GM23338 (cell line): ENCODE results near the gene LMAN1L. TPM values are rescaled to one million over a fixed set of nuclear protein-coding genes. Genes with fewer than 3 reads are reported as not detected.

ENCODE experiments used
- ATAC-seq: fragments of 200-7000 bp; cut with Tn5 transposase; 3 replicates; pipeline ENCODE4 v1.9.1; 2020
- DNase-seq: peaks from one replicate; pipeline ENCODE4 v3.0.0-alpha.2; 2015; ENCODE audit warnings: low spot score
- H2AFZ ChIP-seq: fragments of 200-600 bp; sonication (generic); 2 replicates; pipeline ENCODE4 v1.8.0; 2016; ENCODE audit warnings: antibody characterized with exemption, mild to moderate bottlenecking, moderate library complexity
- H3F3A ChIP-seq: fragments of 200-600 bp; sonication (generic); replicated peaks from 2 replicates; pipeline ENCODE4 v1.8.0; 2017; ENCODE audit warnings: antibody characterized with exemption, mixed run types, low read depth
- H3K27ac ChIP-seq: fragments of 200-600 bp; sonication (generic); 2 replicates; pipeline ENCODE4 v1.6.1; 2016; ENCODE audit warnings: low read depth
- H3K27me3 ChIP-seq: fragments of 200-600 bp; sonication (generic); 2 replicates; pipeline ENCODE4 v1.8.0; 2016; ENCODE audit warnings: mild to moderate bottlenecking, mixed run types, moderate library complexity; ENCODE audit not compliant: insufficient read depth
- H3K36me3 ChIP-seq: fragments of 200-600 bp; sonication (generic); 2 replicates; pipeline ENCODE4 v1.8.0; 2016; ENCODE audit warnings: mild to moderate bottlenecking; ENCODE audit not compliant: insufficient read depth
- H3K4me1 ChIP-seq: fragments of 200-600 bp; sonication (generic); 2 replicates; pipeline ENCODE4 v1.8.0; 2016; ENCODE audit warnings: mild to moderate bottlenecking, moderate library complexity; ENCODE audit not compliant: insufficient read depth
- H3K4me2 ChIP-seq: fragments of 200-600 bp; sonication (generic); 2 replicates; pipeline ENCODE4 v1.7.1; 2017; ENCODE audit warnings: mixed run types
- H3K4me3 ChIP-seq: fragments of 200-600 bp; sonication (generic); 2 replicates; pipeline ENCODE4 v1.6.1; 2016; ENCODE audit warnings: mixed run types
- H3K79me2 ChIP-seq: fragments of 200-600 bp; sonication (generic); replicated peaks from 2 replicates; pipeline ENCODE4 v1.8.0; 2017; ENCODE audit warnings: mild to moderate bottlenecking; ENCODE audit not compliant: insufficient read depth
- H3K9me2 ChIP-seq: fragments of 200-600 bp; sonication (generic); 2 replicates; pipeline ENCODE4 v1.8.0; 2017; ENCODE audit not compliant: insufficient read depth
- H4K20me1 ChIP-seq: fragments of 200-600 bp; sonication (generic); replicated peaks from 2 replicates; pipeline ENCODE4 v1.8.0; 2017; ENCODE audit warnings: mild to moderate bottlenecking; ENCODE audit not compliant: insufficient read depth
- H3K27ac Mint-ChIP-seq: 2 replicates; pipeline ENCODE4 v1.8.0; 2020; ENCODE audit warnings: inconsistent platforms, mild to moderate bottlenecking, moderate library complexity, mixed read lengths
- H3K27me3 Mint-ChIP-seq: 3 replicates; pipeline ENCODE4 v1.8.0; 2022; ENCODE audit warnings: low read depth, mild to moderate bottlenecking, moderate library complexity, mixed read lengths, inconsistent platforms; ENCODE audit not compliant: insufficient read depth, poor library complexity
- H3K36me3 Mint-ChIP-seq: 3 replicates; pipeline ENCODE4 v1.8.0; 2021; ENCODE audit warnings: low read depth, mild to moderate bottlenecking, inconsistent platforms, moderate library complexity, mixed read lengths
- H3K4me1 Mint-ChIP-seq: 3 replicates; pipeline ENCODE4 v1.8.0; 2020; ENCODE audit warnings: mild to moderate bottlenecking, inconsistent platforms, mixed read lengths
- H3K4me3 Mint-ChIP-seq: 3 replicates; pipeline ENCODE4 v1.8.0; 2021; ENCODE audit warnings: moderate library complexity, mild to moderate bottlenecking, inconsistent platforms, mixed read lengths
- H3K9me3 Mint-ChIP-seq: 3 replicates; pipeline ENCODE4 v1.8.0; 2020; ENCODE audit warnings: moderate library complexity, mild to moderate bottlenecking, inconsistent platforms, mixed read lengths
- EZH2 ChIP-seq: fragments of 200-600 bp; sonication (generic); IDR thresholded peaks from one replicate; pipeline ENCODE4 v1.8.0; 2017; ENCODE audit warnings: antibody characterized with exemption, mild to moderate bottlenecking, low read depth; ENCODE audit not compliant: unreplicated experiment
- JUNB ChIP-seq: IDR thresholded peaks from one replicate; pipeline ENCODE4 v1.6.1; 2016; ENCODE audit warnings: antibody characterized with exemption; ENCODE audit not compliant: unreplicated experiment
- POLR2AphosphoS5 ChIP-seq: IDR thresholded peaks from 2 replicates; pipeline ENCODE4 v1.6.1; 2016; ENCODE audit warnings: antibody characterized with exemption, low read depth
- STAT1 ChIP-seq: IDR thresholded peaks from one replicate; pipeline ENCODE4 v1.6.1; 2016; ENCODE audit warnings: antibody characterized with exemption; ENCODE audit not compliant: unreplicated experiment
- polyA plus RNA-seq: library from polyadenylated mRNA; unstranded; fragments of >200 nt; fragmentation: Nextera tagmentation; extraction: Ambion mirVana; gene quantifications from 2 replicates; pipeline ENCODE4 v1.2.1, GENCODE V29; 2016
- total RNA-seq: library from RNA; depleted of rRNA; stranded (reverse); fragments of >200 nt; shearing (Covaris generic); gene quantifications from 2 replicates; pipeline ENCODE4 v1.2.3, GENCODE V29; 2014
- TF ChIP-seq, protein P1 (sequence below): fragments of 250-450 bp; sonication (Bioruptor Pico); IDR thresholded peaks from 2 replicates; pipeline ENCODE4 v1.5.0; 2020; ENCODE audit warnings: mild to moderate bottlenecking, moderate library complexity
- TF ChIP-seq, protein P2 (sequence below), 2 experiments: fragments of 200-600 bp in 1 of 2; sonication (generic) in 1 of 2; conservative IDR thresholded peaks; 2 replicates each; pipeline versions ENCODE4 v1.5.1 to v1.6.1; 2016 to 2017; ENCODE audit warnings: antibody characterized with exemption in 2 of 2, low read depth in 2 of 2, mild to moderate bottlenecking in 2 of 2, moderate library complexity in 1 of 2
- TF ChIP-seq, protein P3 (sequence below): IDR thresholded peaks from 2 replicates; pipeline ENCODE4 v1.6.1; 2016; ENCODE audit warnings: antibody characterized with exemption
- TF ChIP-seq, protein P4 (sequence below): IDR thresholded peaks from one replicate; pipeline ENCODE4 v1.6.1; 2018; ENCODE audit warnings: antibody characterized with exemption; ENCODE audit not compliant: unreplicated experiment

The LMAN1L gene
- total and polyA plus RNA-seq, 2 experiments from 2014 or later: not detected

DNA sequence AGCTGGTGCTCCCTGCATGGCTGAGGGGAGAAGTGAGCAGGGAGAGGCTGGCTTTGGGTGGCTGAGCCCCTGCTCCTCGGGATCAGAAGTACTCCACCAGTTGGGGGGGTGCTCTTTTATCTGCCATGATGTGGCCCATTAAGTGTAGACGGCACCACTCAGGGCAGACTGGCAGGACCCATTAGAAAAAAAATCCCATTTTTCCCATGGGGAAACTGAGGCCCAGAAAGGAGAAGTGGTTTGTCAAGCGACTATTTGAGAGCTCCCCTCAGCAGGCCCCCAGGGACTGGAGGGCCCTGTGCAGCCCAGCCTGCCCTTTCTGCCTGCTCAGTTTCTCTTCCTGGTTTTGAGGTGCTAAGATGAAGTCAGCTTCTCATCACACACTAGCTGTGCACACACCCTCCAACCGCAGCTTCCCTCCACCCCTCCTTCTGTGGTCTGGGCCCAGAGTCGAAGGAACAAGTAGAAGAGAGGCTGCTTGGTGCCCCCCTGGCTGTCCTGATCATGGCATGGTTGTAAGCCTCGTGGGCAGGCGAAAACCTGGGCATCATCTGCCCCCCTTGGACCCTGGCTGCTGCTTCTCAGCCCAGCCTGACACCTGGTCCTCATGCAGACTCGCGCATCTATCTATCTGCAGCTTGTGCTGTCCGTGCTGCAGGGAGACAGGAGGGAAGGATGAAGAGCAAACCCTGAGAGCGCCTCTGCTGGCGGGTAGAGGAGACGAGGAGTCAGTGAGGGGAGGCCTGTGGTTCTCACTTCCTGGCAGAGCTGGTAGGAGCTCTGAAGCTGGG is 25.2 kb upstream of the LMAN1L start:
- peaks cover 24% of the 10 kb centered on the region for H3K27me3 Mint-ChIP-seq
- peaks cover 50% of the 10 kb centered on the region for H4K20me1 ChIP-seq
- H3K36me3 Mint-ChIP-seq: no peaks in the 10 kb centered on the region
- no peak overlapping the region; the same call in 2 of the 3 replicates for H3K4me3 Mint-ChIP-seq
- ATAC-seq (peak; percentile 86), DNase-seq (peak; percentile 90)
- H3K9me2 ChIP-seq: no peaks in the 10 kb centered on the region
- TF ChIP-seq EZH2 (no peak), STAT1 (no peak), JUNB (no peak), POLR2AphosphoS5 (no peak)
- TF ChIP-seq, protein P1, sequence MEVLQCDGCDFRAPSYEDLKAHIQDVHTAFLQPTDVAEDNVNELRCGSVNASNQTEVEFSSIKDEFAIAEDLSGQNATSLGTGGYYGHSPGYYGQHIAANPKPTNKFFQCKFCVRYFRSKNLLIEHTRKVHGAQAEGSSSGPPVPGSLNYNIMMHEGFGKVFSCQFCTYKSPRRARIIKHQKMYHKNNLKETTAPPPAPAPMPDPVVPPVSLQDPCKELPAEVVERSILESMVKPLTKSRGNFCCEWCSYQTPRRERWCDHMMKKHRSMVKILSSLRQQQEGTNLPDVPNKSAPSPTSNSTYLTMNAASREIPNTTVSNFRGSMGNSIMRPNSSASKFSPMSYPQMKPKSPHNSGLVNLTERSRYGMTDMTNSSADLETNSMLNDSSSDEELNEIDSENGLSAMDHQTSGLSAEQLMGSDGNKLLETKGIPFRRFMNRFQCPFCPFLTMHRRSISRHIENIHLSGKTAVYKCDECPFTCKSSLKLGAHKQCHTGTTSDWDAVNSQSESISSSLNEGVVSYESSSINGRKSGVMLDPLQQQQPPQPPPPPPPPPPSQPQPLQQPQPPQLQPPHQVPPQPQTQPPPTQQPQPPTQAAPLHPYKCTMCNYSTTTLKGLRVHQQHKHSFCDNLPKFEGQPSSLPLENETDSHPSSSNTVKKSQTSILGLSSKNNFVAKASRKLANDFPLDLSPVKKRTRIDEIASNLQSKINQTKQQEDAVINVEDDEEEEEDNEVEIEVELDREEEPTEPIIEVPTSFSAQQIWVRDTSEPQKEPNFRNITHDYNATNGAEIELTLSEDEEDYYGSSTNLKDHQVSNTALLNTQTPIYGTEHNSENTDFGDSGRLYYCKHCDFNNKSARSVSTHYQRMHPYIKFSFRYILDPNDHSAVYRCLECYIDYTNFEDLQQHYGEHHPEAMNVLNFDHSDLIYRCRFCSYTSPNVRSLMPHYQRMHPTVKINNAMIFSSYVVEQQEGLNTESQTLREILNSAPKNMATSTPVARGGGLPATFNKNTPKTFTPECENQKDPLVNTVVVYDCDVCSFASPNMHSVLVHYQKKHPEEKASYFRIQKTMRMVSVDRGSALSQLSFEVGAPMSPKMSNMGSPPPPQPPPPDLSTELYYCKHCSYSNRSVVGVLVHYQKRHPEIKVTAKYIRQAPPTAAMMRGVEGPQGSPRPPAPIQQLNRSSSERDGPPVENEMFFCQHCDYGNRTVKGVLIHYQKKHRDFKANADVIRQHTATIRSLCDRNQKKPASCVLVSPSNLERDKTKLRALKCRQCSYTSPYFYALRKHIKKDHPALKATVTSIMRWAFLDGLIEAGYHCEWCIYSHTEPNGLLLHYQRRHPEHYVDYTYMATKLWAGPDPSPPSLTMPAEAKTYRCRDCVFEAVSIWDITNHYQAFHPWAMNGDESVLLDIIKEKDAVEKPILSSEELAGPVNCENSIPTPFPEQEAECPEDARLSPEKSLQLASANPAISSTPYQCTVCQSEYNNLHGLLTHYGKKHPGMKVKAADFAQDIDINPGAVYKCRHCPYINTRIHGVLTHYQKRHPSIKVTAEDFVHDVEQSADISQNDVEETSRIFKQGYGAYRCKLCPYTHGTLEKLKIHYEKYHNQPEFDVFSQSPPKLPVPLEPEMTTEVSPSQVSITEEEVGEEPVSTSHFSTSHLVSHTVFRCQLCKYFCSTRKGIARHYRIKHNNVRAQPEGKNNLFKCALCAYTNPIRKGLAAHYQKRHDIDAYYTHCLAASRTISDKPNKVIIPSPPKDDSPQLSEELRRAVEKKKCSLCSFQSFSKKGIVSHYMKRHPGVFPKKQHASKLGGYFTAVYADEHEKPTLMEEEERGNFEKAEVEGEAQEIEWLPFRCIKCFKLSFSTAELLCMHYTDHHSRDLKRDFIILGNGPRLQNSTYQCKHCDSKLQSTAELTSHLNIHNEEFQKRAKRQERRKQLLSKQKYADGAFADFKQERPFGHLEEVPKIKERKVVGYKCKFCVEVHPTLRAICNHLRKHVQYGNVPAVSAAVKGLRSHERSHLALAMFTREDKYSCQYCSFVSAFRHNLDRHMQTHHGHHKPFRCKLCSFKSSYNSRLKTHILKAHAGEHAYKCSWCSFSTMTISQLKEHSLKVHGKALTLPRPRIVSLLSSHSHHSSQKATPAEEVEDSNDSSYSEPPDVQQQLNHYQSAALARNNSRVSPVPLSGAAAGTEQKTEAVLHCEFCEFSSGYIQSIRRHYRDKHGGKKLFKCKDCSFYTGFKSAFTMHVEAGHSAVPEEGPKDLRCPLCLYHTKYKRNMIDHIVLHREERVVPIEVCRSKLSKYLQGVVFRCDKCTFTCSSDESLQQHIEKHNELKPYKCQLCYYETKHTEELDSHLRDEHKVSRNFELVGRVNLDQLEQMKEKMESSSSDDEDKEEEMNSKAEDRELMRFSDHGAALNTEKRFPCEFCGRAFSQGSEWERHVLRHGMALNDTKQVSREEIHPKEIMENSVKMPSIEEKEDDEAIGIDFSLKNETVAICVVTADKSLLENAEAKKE (CRISPR knock-in tag): no peak
- TF ChIP-seq, protein P2, sequence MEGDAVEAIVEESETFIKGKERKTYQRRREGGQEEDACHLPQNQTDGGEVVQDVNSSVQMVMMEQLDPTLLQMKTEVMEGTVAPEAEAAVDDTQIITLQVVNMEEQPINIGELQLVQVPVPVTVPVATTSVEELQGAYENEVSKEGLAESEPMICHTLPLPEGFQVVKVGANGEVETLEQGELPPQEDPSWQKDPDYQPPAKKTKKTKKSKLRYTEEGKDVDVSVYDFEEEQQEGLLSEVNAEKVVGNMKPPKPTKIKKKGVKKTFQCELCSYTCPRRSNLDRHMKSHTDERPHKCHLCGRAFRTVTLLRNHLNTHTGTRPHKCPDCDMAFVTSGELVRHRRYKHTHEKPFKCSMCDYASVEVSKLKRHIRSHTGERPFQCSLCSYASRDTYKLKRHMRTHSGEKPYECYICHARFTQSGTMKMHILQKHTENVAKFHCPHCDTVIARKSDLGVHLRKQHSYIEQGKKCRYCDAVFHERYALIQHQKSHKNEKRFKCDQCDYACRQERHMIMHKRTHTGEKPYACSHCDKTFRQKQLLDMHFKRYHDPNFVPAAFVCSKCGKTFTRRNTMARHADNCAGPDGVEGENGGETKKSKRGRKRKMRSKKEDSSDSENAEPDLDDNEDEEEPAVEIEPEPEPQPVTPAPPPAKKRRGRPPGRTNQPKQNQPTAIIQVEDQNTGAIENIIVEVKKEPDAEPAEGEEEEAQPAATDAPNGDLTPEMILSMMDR (conservative IDR thresholded peaks at IDR 0.05; ENCODE audit: low read depth in 2 of 2): peak; percentile 56 to 78
- TF ChIP-seq, protein P3, sequence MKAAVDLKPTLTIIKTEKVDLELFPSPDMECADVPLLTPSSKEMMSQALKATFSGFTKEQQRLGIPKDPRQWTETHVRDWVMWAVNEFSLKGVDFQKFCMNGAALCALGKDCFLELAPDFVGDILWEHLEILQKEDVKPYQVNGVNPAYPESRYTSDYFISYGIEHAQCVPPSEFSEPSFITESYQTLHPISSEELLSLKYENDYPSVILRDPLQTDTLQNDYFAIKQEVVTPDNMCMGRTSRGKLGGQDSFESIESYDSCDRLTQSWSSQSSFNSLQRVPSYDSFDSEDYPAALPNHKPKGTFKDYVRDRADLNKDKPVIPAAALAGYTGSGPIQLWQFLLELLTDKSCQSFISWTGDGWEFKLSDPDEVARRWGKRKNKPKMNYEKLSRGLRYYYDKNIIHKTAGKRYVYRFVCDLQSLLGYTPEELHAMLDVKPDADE: peak; percentile 17; the same call in 1 of the 2 replicates
- TF ChIP-seq, protein P4, sequence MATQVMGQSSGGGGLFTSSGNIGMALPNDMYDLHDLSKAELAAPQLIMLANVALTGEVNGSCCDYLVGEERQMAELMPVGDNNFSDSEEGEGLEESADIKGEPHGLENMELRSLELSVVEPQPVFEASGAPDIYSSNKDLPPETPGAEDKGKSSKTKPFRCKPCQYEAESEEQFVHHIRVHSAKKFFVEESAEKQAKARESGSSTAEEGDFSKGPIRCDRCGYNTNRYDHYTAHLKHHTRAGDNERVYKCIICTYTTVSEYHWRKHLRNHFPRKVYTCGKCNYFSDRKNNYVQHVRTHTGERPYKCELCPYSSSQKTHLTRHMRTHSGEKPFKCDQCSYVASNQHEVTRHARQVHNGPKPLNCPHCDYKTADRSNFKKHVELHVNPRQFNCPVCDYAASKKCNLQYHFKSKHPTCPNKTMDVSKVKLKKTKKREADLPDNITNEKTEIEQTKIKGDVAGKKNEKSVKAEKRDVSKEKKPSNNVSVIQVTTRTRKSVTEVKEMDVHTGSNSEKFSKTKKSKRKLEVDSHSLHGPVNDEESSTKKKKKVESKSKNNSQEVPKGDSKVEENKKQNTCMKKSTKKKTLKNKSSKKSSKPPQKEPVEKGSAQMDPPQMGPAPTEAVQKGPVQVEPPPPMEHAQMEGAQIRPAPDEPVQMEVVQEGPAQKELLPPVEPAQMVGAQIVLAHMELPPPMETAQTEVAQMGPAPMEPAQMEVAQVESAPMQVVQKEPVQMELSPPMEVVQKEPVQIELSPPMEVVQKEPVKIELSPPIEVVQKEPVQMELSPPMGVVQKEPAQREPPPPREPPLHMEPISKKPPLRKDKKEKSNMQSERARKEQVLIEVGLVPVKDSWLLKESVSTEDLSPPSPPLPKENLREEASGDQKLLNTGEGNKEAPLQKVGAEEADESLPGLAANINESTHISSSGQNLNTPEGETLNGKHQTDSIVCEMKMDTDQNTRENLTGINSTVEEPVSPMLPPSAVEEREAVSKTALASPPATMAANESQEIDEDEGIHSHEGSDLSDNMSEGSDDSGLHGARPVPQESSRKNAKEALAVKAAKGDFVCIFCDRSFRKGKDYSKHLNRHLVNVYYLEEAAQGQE: no peak
- no peak overlapping the region for H2AFZ ChIP-seq
- peaks cover 7% of the 10 kb centered on the region for H3F3A ChIP-seq
- H3K4me3 ChIP-seq: no peak overlapping the region
- 0 out of 2 replicates have a peak overlapping the region, but pooled peaks have one; percentile 26 for H3K4me2 ChIP-seq
- H3K9me3 Mint-ChIP-seq: no peaks in the 10 kb centered on the region
- no peak overlapping the region for H3K27ac Mint-ChIP-seq
- no peaks in the 10 kb centered on the region for H3K27me3 ChIP-seq
- H3K79me2 ChIP-seq: peaks cover 20% of the 10 kb centered on the region
- no peak overlapping the region for H3K27ac ChIP-seq
- H3K4me1 Mint-ChIP-seq: peaks cover 41% of the 10 kb centered on the region
- H3K36me3 ChIP-seq: no peaks in the 10 kb centered on the region
- peaks cover 34% of the 10 kb centered on the region for H3K4me1 ChIP-seq
